ENCODE data around the gene SDF4. TPM values are rescaled to one million over a fixed set of nuclear protein-coding genes. Genes with fewer than 3 reads are reported as not detected.
"Not testable (repeated sequence)": the region's sequence is repeated elsewhere in the genome, so short reads cannot be mapped to it uniquely, and the experiment has no call there.

The SDF4 gene
- total RNA-seq, 4 donors from 2014 or later: 81.7 to 121 (median 104) TPM

DNA sequence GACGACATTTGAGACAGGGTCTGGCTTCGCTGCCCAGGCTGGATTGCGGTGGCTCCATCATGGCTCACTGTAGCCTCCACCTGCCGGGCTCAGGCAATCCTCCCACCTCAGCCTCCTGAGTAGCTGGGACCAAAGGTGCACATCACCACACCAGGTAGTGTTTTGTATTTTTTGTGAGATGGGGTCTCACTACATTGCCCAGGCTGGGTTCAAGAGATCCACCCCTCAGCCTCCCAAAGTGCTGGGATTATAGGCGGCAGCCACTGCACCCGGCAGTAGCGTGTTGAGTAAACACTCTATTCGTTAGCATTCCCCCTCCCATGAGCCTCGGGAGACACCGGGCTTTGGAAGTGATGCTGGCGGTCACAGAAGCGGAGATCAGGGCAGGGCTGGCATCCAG lies 21.5 kb upstream of the SDF4 start:
- 88 to 92% methylated on average over 11 to 12 of the region's 12 CpGs for WGBS, 2 donors
- intact Hi-C loops (cut with DNase I; ENCODE audit: low total_unique reads): no loop called here
- no peak overlapping the region for H3K4me3 ChIP-seq (ENCODE audit: low read depth, poor library complexity, severe bottlenecking)
- TF ChIP-seq POLR2A (IDR thresholded peaks at IDR 0.05) (no peak), CTCF (IDR thresholded peaks at IDR 0.05) (no peak)
- no peak for DNase-seq (ENCODE audit: low spot score in 2 of 2)

- WGBS, 2 donors: 66 to 75% methylated on average over 10 to 16 of the region's 16 CpGs
- TF ChIP-seq CTCF (IDR thresholded peaks at IDR 0.05) (no peak), POLR2A (IDR thresholded peaks at IDR 0.05) (no peak)
- intact Hi-C loops (cut with DNase I; ENCODE audit: low total_unique reads): no loop called here
- no peak for DNase-seq (ENCODE audit: low spot score in 2 of 2)
- H3K4me3 ChIP-seq (ENCODE audit: low read depth, poor library complexity, severe bottlenecking): no peak overlapping the region
These were observed 19.0 kb upstream of the SDF4 start for GRCh38 chr1:1250786-1251284.

DNA sequence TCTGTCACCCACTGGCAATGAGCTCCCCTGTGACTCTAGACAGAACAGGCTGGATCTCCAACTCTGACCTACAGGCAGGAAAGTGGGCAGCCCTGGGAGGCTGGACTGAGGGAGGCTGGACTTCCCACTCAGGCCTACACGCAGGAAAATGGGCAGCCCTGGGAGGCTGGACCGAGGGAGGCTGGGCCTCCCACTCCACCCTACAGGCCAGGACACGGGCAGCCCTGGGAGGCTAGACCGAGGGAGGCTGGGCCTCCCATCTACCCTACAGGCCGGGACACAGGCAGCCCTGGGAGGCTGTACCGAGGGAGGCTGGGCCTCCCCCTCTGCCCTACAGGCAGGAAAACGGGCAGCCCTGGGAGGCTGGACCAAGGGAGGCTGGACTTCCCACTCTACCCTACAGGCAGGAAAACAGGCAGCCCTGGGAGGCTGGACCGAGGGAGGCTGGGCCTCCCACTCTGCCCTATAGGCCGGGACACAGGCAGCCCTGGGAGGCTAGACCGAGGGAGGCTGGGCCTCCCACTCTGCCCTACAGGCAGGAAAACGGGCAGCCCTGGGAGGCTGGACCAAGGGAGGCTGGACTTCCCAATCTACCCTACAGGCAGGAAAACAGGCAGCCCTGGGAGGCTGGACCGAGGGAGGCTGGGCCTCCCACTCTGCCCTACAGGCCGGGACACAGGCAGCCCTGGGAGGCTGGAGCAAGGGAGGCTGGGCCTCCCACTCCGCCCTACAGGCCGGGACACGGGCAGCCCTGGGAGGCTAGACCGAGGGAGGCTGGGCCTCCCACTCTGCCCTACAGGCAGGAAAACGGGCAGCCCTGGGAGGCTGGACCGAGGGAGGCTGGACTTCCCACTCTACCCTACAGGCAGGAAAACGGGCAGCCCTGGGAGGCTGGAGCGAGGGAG lies 16.5 kb upstream of the SDF4 start:
- H3K4me3 ChIP-seq (ENCODE audit: low read depth, poor library complexity, severe bottlenecking); DNase-seq (ENCODE audit: low spot score in 2 of 2); intact Hi-C loops (cut with DNase I; ENCODE audit: low total_unique reads): not testable (repeated sequence)
- 85 to 88% methylated on average over 8 to 15 of the region's 21 CpGs for WGBS, 2 donors

- intact Hi-C loops (cut with DNase I; ENCODE audit: low total_unique reads): no loop called here
- H3K4me3 ChIP-seq (ENCODE audit: low read depth, poor library complexity, severe bottlenecking): no peak overlapping the region
- TF ChIP-seq POLR2A (IDR thresholded peaks at IDR 0.05): no peak
- TF ChIP-seq CTCF (IDR thresholded peaks at IDR 0.05): no peak
- WGBS, 2 donors: 69 to 73% methylated on average over 12 to 18 of the region's 25 CpGs
- DNase-seq (ENCODE audit: low spot score in 2 of 2): no peak
These were observed 15.6 kb upstream of the SDF4 start for GRCh38 chr1:1247341-1247913.

- WGBS, 2 donors: 11 to 14% methylated on average over 21 to 24 of the region's 74 CpGs
- TF ChIP-seq POLR2A (IDR thresholded peaks at IDR 0.05): no peak
- no peak for TF ChIP-seq CTCF (IDR thresholded peaks at IDR 0.05)
- DNase-seq (ENCODE audit: low spot score in 2 of 2): no peak
- H3K4me3 ChIP-seq (ENCODE audit: low read depth, poor library complexity, severe bottlenecking): no peak within 1 kb of the TSS
- intact Hi-C loops (cut with DNase I; ENCODE audit: low total_unique reads): no loop called here
These were observed 15.0 kb upstream of the SDF4 start, which contains the start of gene C1QTNF12 for GRCh38 chr1:1246577-1247340. C1QTNF12 (minus strand) TSS chr1:1246722; CDS start chr1:1246690, 32 bp downstream.

Measured in lower leg skin (tissue), 4 donors.